ENCODE results near the gene FAM13A.

DNA sequence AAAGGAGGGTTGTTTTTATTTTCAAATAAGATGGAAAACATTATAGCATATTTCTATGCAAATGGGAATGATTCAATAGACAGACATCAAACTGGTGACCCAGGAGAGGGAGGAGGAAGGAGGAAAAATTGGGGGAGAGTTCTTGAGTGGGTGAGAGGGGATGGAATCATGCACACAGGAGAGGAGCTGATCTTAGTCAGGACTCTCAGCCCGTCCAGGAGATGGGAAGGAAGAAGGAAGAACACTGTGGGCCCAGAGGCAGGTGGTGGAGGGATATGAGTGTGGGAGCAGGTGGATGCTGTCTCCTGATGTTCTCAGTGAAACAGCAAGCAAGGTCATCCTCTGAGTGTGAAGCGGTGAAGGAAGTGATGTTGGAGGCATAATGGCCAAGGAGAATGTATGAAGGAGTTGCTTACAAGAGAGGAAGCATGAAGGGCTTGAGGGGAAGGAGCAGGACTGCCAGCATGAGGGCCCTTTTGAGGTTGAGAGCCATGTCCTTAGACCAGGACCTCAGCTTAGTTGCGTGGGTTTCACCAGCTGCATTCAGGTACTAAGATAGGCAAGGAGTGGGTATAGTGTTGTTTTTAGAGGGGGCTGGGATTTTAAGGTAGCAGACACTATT, 197.7 kb downstream of the FAM13A start:
- TF ChIP-seq RAD21 (conservative IDR thresholded peaks at IDR 0.05): no peak
- TF ChIP-seq, protein P1, sequence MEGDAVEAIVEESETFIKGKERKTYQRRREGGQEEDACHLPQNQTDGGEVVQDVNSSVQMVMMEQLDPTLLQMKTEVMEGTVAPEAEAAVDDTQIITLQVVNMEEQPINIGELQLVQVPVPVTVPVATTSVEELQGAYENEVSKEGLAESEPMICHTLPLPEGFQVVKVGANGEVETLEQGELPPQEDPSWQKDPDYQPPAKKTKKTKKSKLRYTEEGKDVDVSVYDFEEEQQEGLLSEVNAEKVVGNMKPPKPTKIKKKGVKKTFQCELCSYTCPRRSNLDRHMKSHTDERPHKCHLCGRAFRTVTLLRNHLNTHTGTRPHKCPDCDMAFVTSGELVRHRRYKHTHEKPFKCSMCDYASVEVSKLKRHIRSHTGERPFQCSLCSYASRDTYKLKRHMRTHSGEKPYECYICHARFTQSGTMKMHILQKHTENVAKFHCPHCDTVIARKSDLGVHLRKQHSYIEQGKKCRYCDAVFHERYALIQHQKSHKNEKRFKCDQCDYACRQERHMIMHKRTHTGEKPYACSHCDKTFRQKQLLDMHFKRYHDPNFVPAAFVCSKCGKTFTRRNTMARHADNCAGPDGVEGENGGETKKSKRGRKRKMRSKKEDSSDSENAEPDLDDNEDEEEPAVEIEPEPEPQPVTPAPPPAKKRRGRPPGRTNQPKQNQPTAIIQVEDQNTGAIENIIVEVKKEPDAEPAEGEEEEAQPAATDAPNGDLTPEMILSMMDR (IDR thresholded peaks at IDR 0.05; ENCODE audit: poor library complexity, severe bottlenecking): no peak
- TF ChIP-seq POLR2AphosphoS5 (IDR thresholded peaks at IDR 0.05): no peak
- no peak for TF ChIP-seq EZH2 (IDR thresholded peaks at IDR 0.05; ENCODE audit: borderline replicate concordance, insufficient read depth, low read length, poor library complexity, severe bottlenecking)
